GM13977 (cell line): ENCODE data around the gene TMC1.

Experiments used
- DNase-seq: peaks from one replicate; pipeline ENCODE4 v3.0.0; 2012; ENCODE audit warnings: low spot score
- CTCF ChIP-seq: IDR thresholded peaks from 2 replicates; pipeline ENCODE4 v1.5.1; 2012; ENCODE audit warnings: mild to moderate bottlenecking, control low read depth; ENCODE audit not compliant: insufficient read depth; ENCODE audit errors: extremely low read depth, missing control alignments
- in situ Hi-C: fragments of 300-500 bp; cut with MboI; formaldehyde crosslinking; loops from one replicate; pipeline ENCODE4 v1.12.0; 2022; ENCODE audit warnings: low sequenced_read_pairs, low pct_unique_long_range_greater_than_20kb, mixed read lengths, inconsistent platforms; ENCODE audit not compliant: unreplicated experiment

Gene TMC1

GRCh38 chr9:72814083-72814597 is 292.7 kb downstream of the TMC1 start:
- in situ Hi-C loops: loop anchor here (25.0 kb wide), 2 partner anchors 527 to 777 kb away; no protein-coding TSS in a partner anchor
- no peak for TF ChIP-seq CTCF
- no peak for DNase-seq

- no peak for TF ChIP-seq CTCF
- no peak for DNase-seq
- in situ Hi-C loops: loop anchor here (25.0 kb wide), 2 partner anchors 529 to 779 kb away; no protein-coding TSS in a partner anchor
These were observed 295.3 kb downstream of the TMC1 start for GRCh38 chr9:72816666-72817065.

GRCh38 chr9:72817413-72817812 is 296.0 kb downstream of the TMC1 start:
- in situ Hi-C loops: loop anchor here (25.0 kb wide), 2 partner anchors 530 to 780 kb away; no protein-coding TSS in a partner anchor
- no peak for TF ChIP-seq CTCF

GRCh38 chr9:72818385-72818784 is 297.0 kb downstream of the TMC1 start:
- in situ Hi-C loops: loop anchor here (25.0 kb wide), 2 partner anchors 531 to 781 kb away; no protein-coding TSS in a partner anchor

More at GRCh38 chr9:72817413-72817812, 296.0 kb downstream of the TMC1 start:
- DNase-seq: no peak

GRCh38 chr9:72823971-72824370 is 302.6 kb downstream of the TMC1 start:
- in situ Hi-C loops: loop anchor here (25.0 kb wide), 2 partner anchors 537 to 787 kb away; no protein-coding TSS in a partner anchor
- DNase-seq: no peak
- TF ChIP-seq CTCF: no peak

More at GRCh38 chr9:72818385-72818784, 297.0 kb downstream of the TMC1 start:
- TF ChIP-seq CTCF: no peak
- DNase-seq: no peak

GRCh38 chr9:72826996-72827949 is 305.9 kb downstream of the TMC1 start:
- DNase-seq: no peak
- TF ChIP-seq CTCF: no peak
- in situ Hi-C loops: no loop called here
